ENCODE data around the gene SLC37A1. TPM values are rescaled to one million over a fixed set of nuclear protein-coding genes. Genes with fewer than 3 reads are reported as not detected.
A peak's percentile ranks its signal among the peaks of the same experiment; 100 is the strongest.

Gene SLC37A1
- total RNA-seq, 4 donors from 2014 or later, result 66.0 to 249 (median 195) TPM

- no peaks in the 10 kb centered on the region for H3K36me3 ChIP-seq
- TF ChIP-seq POLR2A (IDR thresholded peaks at IDR 0.05) (no peak), CTCF (IDR thresholded peaks at IDR 0.05) (no peak)
- H3K9me3 ChIP-seq, result no peaks in the 10 kb centered on the region
- DNase-seq, result peak in 1 of 3 donors; percentile 28
- no peak overlapping the region for H3K27ac ChIP-seq
- H3K4me1 ChIP-seq, result no peaks in the 10 kb centered on the region
- H3K27me3 ChIP-seq, result no peaks in the 10 kb centered on the region
- H3K4me3 ChIP-seq, result no peak overlapping the region
Measured at GRCh38 chr21:42586406-42586805, 72.8 kb downstream of the SLC37A1 start.

DNA sequence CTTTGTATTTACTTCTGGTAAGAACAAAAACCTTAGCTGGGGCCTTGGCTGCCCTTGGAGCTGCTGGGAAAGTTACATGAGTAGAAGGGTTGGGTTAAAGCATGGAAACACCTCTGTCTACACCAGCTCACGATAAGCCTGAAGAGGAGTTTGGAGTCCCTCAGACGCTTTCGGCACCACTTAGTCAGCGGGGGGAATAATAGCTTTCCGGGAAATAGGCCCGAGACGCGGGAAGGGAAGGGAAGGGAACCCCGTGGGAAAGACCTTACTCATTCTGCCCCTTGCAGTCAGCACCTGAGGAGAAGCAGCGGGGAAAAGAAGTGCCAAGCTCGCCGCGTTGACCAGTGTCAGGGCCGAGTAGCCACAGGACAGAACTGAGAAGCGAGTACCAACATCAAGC is 73.4 kb downstream of the SLC37A1 start:
- no peak overlapping the region for H3K4me3 ChIP-seq
- no peak for TF ChIP-seq POLR2A (IDR thresholded peaks at IDR 0.05)
- no peak for TF ChIP-seq CTCF (IDR thresholded peaks at IDR 0.05)
- DNase-seq, result peak in 1 of 3 donors; percentile 36
- no peaks in the 10 kb centered on the region for H3K4me1 ChIP-seq
- no peaks in the 10 kb centered on the region for H3K27me3 ChIP-seq
- H3K9me3 ChIP-seq, result no peaks in the 10 kb centered on the region
- no peak overlapping the region for H3K27ac ChIP-seq
- no peaks in the 10 kb centered on the region for H3K36me3 ChIP-seq

DNA sequence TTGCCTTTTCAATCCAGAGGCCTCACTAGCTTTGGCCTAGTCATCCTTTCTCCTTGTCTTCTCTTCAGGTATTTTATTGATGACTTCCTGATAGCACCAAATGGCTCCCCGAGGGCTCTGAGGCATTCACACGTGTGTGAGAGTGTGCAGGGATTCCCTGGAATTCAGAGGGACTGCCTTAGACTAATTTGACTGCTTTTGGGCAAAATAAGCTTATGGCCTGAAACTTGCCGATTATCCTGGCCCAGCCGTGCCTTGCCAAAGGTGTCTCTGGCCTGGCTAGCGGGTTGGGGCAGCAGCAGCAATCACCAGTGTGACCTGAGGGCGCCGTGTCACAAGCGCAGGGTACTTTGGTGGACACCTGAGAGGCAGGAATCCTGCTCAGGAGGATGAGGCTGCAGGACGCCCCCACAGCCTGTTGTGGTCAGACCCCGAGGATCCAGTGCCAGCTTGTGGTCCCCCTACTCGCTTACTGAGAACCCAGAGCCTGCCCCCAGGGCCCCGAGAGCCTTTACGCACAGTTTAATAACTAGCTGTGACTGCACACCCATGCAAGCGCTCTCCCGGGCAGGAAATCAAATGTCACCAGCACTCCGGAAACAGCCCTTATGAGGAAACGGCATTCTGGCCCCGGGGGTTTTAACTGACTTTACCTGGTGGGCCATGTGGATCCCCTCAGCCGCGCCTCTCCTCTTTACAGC is 76.9 kb downstream of the SLC37A1 start:
- Histone ChIP-seq H3K27ac (no peak overlapping the region), H3K36me3 (no peaks in the 10 kb centered on the region), H3K9me3 (no peaks in the 10 kb centered on the region), H3K4me3 (no peak overlapping the region), H3K27me3 (no peaks in the 10 kb centered on the region), H3K4me1 (peaks cover 0 to 5% (median 0%) of the 10 kb centered on the region in 4 donors)
- TF ChIP-seq CTCF (IDR thresholded peaks at IDR 0.05) (no peak), POLR2A (IDR thresholded peaks at IDR 0.05) (no peak)
- DNase-seq, result peak in 1 of 3 donors; percentile 44

GRCh38 chr21:42591170-42591869 is 77.7 kb downstream of the SLC37A1 start:
- H3K36me3 ChIP-seq, result no peaks in the 10 kb centered on the region
- TF ChIP-seq CTCF (IDR thresholded peaks at IDR 0.05), result no peak
- no peak for TF ChIP-seq POLR2A (IDR thresholded peaks at IDR 0.05)
- no peaks in the 10 kb centered on the region for H3K9me3 ChIP-seq
- H3K27me3 ChIP-seq, result no peaks in the 10 kb centered on the region
- H3K4me1 ChIP-seq, result peaks cover 0 to 5% (median 0%) of the 10 kb centered on the region in 4 donors
- DNase-seq, result peak in 1 of 3 donors; percentile 8
- no peak overlapping the region for H3K4me3 ChIP-seq
- no peak overlapping the region for H3K27ac ChIP-seq

GRCh38 chr21:42592156-42592820 is 78.6 kb downstream of the SLC37A1 start:
- H3K4me3 ChIP-seq, result no peak overlapping the region
- TF ChIP-seq POLR2A (IDR thresholded peaks at IDR 0.05) (no peak), CTCF (IDR thresholded peaks at IDR 0.05) (no peak)
- no peaks in the 10 kb centered on the region for H3K27me3 ChIP-seq
- H3K4me1 ChIP-seq, result peaks cover 0 to 5% (median 0%) of the 10 kb centered on the region in 4 donors
- no peaks in the 10 kb centered on the region for H3K36me3 ChIP-seq
- H3K27ac ChIP-seq, result no peak overlapping the region
- no peaks in the 10 kb centered on the region for H3K9me3 ChIP-seq
- DNase-seq, result peak in 1 of 3 donors; percentile 26
